Stimulated activated CD8-positive, alpha-beta memory T cell treated with anti-CD3 and anti-CD28 coated beads, Interleukin-15, amount 100 ng/mL, for 4 hours (primary cell): Measurements from ENCODE around the gene ARHGAP8.
"Not testable (repeated sequence)": the region's sequence is repeated elsewhere in the genome, so short reads cannot be mapped to it uniquely, and the experiment has no call there.

Source experiments
- DNase-seq, 2 donors: peaks; one replicate each; pipeline ENCODE4 v3.0.0-alpha.2; 2020; ENCODE audit warnings: low read depth in 2 of 2

The ARHGAP8 gene

DNA sequence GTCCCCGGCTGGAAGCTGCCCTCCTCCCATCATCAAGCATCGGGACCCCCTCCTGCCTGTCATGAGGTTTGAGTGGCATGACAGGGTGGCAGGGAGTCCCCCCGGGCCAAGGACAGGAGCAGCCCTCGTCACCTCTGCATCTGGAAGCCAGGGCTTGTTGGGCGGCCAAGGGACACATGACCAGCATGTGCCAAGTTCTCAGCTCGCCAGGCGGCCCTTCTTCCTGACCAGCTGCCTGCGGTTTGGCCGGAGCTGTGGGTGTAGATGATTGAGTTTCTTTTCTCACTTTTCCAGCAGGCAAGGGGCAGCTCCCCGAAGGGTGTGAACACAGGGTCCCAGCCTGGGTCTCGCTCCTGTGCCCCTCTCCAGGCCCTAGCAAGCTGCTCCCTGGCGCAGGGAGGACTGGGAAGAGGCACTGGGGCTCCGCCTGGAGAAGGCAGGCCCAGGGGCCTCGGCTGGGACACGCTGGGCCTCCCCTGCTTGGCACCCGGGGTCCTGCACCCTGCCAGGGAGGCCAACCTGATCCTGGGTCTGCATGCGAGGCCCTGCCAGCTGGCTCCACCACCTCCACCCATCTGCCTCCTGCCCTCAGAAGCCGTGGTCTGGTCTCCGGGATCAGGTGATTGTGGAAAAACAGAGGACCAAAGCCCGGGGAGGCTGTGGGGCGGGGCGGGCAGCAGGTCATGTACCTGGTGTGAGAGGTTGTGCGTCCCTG, 13.4 kb downstream of the ARHGAP8 start:
- no peak for DNase-seq

GRCh38 chr22:44773082-44773481, 20.7 kb downstream of the ARHGAP8 start:
- DNase-seq, result no peak

DNA sequence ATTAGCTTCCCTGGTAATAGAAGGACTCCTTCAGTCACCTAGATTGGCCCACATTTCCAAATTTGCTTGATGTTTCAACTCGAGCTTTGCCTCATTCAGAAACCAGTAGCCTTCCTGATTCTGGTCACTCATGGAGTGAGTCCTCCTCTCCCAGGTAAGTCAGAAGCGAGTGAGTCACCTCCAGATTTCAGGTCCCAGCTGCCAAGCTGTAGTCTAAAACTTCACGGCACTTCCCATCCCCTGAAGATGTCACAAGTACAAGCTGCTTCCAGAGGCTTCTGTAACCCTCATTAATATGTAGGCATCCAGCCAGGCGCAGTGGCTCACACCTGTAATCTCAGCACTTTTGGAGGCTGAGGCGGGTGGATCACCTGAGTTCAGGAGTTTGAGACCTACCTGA, 23.5 kb downstream of the ARHGAP8 start:
- DNase-seq, result no peak

- no peak for DNase-seq
Observed at GRCh38 chr22:44776605-44777363, 24.4 kb downstream of the ARHGAP8 start.

- no peak for DNase-seq
Observed at GRCh38 chr22:44777364-44777755, 25.0 kb downstream of the ARHGAP8 start.

GRCh38 chr22:44780876-44781449, 28.6 kb downstream of the ARHGAP8 start:
- DNase-seq, result no peak

- no peak for DNase-seq
Observed at GRCh38 chr22:44782363-44782963, 30.1 kb downstream of the ARHGAP8 start.

DNA sequence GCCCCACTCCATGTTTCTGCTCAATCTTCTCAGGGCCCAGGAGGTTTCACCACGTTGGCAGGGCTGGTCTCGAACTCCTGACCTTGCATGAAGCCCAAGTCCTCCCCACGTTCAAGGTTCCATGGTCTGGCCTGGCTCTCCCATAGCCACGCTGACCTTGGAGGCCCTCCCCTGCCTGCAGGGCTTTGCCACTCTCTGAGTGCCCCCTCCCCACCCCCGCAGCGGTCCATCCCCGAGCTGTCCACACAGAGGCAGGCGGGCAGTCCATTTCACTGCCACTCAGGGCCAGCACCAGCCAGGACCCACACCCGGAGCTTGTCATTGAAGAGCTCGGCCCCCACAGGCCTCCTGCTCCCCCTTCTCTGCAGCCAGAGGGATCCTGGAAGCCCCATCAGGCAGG, 30.7 kb downstream of the ARHGAP8 start:
- no peak for DNase-seq

DNA sequence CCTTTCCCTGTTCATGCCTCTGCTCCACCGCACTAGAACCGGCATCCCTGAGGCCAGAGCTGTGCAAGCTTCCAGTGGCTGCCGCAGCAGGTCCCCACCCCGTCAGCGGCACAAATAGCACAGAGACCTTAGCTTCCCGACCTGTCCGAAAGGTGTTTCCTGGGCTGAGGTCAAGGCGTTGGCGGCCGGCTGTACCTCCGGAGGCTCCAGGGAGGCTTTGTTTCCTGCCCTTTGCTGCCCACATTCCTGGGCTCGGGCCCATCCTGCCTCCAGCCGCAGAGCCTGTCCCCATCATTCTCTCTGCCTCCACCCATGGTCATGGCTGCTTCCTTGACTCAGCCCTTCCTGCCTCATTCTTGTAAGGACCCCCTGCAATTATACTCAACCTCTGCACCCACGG, 31.2 kb downstream of the ARHGAP8 start:
- no peak for DNase-seq

GRCh38 chr22:44786136-44786535, 33.8 kb downstream of the ARHGAP8 start:
- DNase-seq, result no peak

DNA sequence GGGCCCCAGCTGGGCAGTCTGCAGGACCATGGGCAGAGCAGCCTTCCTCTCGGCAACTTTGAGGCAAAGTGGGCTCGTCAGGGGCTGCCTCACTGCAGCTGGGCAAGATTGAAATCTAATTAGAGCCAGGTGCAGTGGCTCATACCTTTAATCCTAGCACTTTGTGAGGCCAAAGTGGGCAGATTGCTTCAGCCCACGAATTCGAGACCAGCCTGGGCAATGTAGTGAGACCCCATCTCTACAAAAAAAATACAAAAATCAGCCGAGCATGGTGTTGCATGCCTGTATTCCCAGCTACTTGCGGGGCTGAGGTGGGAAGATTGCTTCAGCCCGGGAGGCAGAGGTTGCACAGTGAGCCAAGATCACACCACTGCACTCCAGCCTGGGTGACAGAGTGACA, 34.2 kb downstream of the ARHGAP8 start:
- DNase-seq, result no peak

- no peak for DNase-seq
Observed at GRCh38 chr22:44787832-44788231, 35.5 kb downstream of the ARHGAP8 start.

DNA sequence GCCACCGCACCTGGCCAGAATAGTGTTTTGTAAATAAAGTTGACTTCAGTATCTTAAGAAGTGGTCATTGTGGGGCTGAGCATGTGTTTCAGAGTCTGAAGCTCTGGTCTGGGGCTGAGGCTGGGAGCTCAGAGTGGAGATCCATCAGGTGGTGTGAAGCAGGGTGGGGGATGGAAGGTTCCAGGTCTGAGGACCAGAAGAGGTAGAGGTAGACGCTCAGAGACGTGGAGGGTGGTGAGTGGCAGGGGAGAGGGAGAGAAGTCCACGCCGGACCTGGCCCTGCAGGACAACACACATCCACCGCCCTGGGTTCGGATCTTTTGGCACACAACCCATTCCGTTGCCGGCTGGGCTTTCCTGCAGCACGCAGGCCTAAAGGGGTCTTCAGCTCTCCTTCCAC, 40.7 kb downstream of the ARHGAP8 start:
- DNase-seq, result no peak

DNA sequence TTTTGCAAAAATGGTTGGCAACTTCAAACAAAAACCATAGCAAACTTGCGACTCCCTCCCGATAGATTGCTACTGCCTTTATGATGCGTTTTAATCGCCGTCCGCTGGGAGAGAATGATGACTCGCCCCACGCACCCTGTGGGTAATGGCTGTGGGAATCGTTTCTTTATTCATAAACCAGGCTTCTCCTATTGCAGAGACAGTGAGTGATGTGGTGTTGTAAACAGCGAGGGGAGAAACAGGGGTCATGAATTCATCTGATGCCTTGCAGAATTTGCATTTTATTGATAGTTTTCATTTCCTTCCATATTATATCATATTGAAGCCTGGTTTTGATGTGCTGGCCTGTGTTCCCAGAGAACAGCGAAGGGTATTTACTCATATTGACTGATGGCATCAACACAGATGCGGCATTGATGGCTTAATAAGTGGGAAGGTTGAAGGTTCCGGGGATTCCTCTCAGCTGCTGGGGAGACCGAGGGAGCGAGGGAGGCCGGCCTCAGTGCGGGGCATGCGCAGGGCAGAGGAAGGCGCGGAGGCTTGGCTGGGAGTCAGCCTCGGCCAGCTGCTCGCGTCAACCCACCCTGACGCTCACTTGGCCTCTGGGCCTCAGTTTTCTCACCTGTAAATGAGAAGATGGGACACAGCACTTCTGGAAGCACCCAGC, 41.3 kb downstream of the ARHGAP8 start:
- no peak for DNase-seq

- no peak for DNase-seq
Observed at GRCh38 chr22:44795701-44796630, 43.6 kb downstream of the ARHGAP8 start.

- no peak for DNase-seq
Observed at GRCh38 chr22:44797181-44797725, 44.9 kb downstream of the ARHGAP8 start.

GRCh38 chr22:44799077-44799945, 46.9 kb downstream of the ARHGAP8 start:
- DNase-seq, result no peak

- DNase-seq, result not testable (repeated sequence)
Observed at GRCh38 chr22:44799946-44800634, 47.7 kb downstream of the ARHGAP8 start.

DNA sequence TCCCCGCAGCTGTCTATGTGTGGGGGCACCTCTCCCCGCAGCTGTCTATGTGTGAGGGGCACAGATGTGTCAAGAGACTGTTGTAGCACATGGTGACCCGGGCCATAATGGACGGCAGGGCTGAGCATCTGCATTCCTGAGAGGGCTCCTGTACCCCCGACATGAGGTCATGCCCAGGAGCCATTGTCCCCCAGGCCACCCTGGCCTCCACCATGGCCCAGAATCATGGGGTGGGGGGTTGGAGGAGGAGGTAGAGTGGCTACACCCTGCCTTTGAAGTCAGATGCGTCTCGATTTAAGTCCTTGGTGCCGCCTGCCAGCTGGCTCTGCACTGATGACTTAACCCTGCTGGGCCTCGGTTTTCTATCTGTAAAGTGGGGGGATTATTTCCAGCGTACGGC, 49.1 kb downstream of the ARHGAP8 start:
- DNase-seq, result no peak
